HEK293 (cell line): Measurements from ENCODE around the gene PPP4C.

ENCODE experiments used
- CTCF ChIA-PET: fragments of 350-600 bp; formaldehyde crosslinking; extraction: SDS; loops from one replicate; lab custom pipeline; 2021; ENCODE audit warnings: antibody characterized with exemption; lab: Yijun Ruan, JAX
- POLR2A ChIA-PET: fragments of 300-600 bp; formaldehyde crosslinking; extraction: SDS; loops from one replicate; lab custom pipeline; 2020; ENCODE audit warnings: antibody characterized with exemption, inconsistent platforms; lab: Yijun Ruan, JAX
- H3K27ac ChIP-seq: fragments of 200-500 bp; sonication (Bioruptor generic); 2 replicates; pipeline ENCODE4 v1.5.1; 2014; ENCODE audit warnings: low read depth, low read length, control low read depth, inconsistent platforms; ENCODE audit errors: extremely low read depth
- H3K36me3 ChIP-seq, 2 experiments: fragments of 200-500 bp in 1 of 2; sonication (Bioruptor generic) in 1 of 2; 1 replicate in 1 of 2; 2 replicates in 1 of 2; pipeline ENCODE4 v1.5.1; 2014 to 2017; ENCODE audit warnings: inconsistent platforms in 2 of 2, low read length in 2 of 2; ENCODE audit not compliant: control insufficient read depth in 2 of 2, insufficient read depth in 1 of 2
- H3K4me1 ChIP-seq: fragments of 200-500 bp; sonication (Bioruptor generic); 2 replicates; pipeline ENCODE4 v1.5.1; 2014; ENCODE audit warnings: mild to moderate bottlenecking, low read length, inconsistent platforms; ENCODE audit not compliant: control insufficient read depth, insufficient read depth
- H3K4me3 ChIP-seq: 2 replicates; pipeline ENCODE4 v1.5.1; 2011; ENCODE audit warnings: low read depth, mild to moderate bottlenecking, control low read depth, low read length, moderate library complexity
- H3K9me3 ChIP-seq: fragments of 200-500 bp; sonication (Bioruptor generic); 2 replicates; pipeline ENCODE4 v1.5.1; 2014; ENCODE audit warnings: low read depth, low read length, inconsistent platforms; ENCODE audit not compliant: control insufficient read depth, insufficient read depth
- KLF1 ChIP-seq: fragments of 450-650 bp; formaldehyde crosslinking; IDR thresholded peaks from 2 replicates; pipeline ENCODE4 v1.5.1; 2016; ENCODE audit warnings: missing biosample characterization, missing genetic modification characterization
- KLF10 ChIP-seq: fragments of 450-650 bp; IDR thresholded peaks from 2 replicates; pipeline ENCODE4 v1.5.1; 2018; ENCODE audit warnings: missing biosample characterization, mild to moderate bottlenecking, missing genetic modification characterization
- KLF16 ChIP-seq: fragments of 450-650 bp; formaldehyde crosslinking; IDR thresholded peaks from 2 replicates; pipeline ENCODE4 v1.5.1; 2017; ENCODE audit warnings: missing biosample characterization, missing genetic modification characterization
- SP2 ChIP-seq: fragments of 450-650 bp; formaldehyde crosslinking; IDR thresholded peaks from 2 replicates; pipeline ENCODE4 v1.5.1; 2016; ENCODE audit warnings: missing biosample characterization, missing genetic modification characterization
- YY1 ChIP-seq: fragments of 450-650 bp; formaldehyde crosslinking; IDR thresholded peaks from 2 replicates; pipeline ENCODE4 v1.5.1; 2018; ENCODE audit warnings: missing biosample characterization, missing genetic modification characterization
- ZIC2 ChIP-seq: fragments of 450-650 bp; formaldehyde crosslinking; IDR thresholded peaks from 2 replicates; pipeline ENCODE4 v1.5.1; 2016; ENCODE audit warnings: missing biosample characterization, missing genetic modification characterization
- ZNF157 ChIP-seq: fragments of 450-650 bp; formaldehyde crosslinking; IDR thresholded peaks from 2 replicates; pipeline ENCODE4 v1.5.1; 2016; ENCODE audit warnings: missing biosample characterization, missing genetic modification characterization
- ZNF169 ChIP-seq: fragments of 450-650 bp; formaldehyde crosslinking; IDR thresholded peaks from 2 replicates; pipeline ENCODE4 v1.5.1; 2016; ENCODE audit warnings: missing biosample characterization, missing genetic modification characterization
- ZNF223 ChIP-seq: fragments of 450-650 bp; formaldehyde crosslinking; IDR thresholded peaks from 2 replicates; pipeline ENCODE4 v1.5.1; 2016; ENCODE audit warnings: missing biosample characterization, missing genetic modification characterization
- ZNF24 ChIP-seq: fragments of 450-650 bp; formaldehyde crosslinking; IDR thresholded peaks from 2 replicates; pipeline ENCODE4 v1.5.1; 2016; ENCODE audit warnings: missing biosample characterization, missing genetic modification characterization
- ZNF423 ChIP-seq: fragments of 450-650 bp; formaldehyde crosslinking; IDR thresholded peaks from 2 replicates; pipeline ENCODE4 v1.5.1; 2016; ENCODE audit warnings: missing biosample characterization, missing genetic modification characterization
- ZNF600 ChIP-seq: fragments of 450-650 bp; formaldehyde crosslinking; IDR thresholded peaks from 2 replicates; pipeline ENCODE4 v1.5.1; 2016; ENCODE audit warnings: missing biosample characterization, missing genetic modification characterization
- ZNF660 ChIP-seq: fragments of 450-650 bp; IDR thresholded peaks from 2 replicates; pipeline ENCODE4 v1.5.1; 2018; ENCODE audit warnings: missing biosample characterization, mild to moderate bottlenecking, missing genetic modification characterization
- ZNF701 ChIP-seq: fragments of 450-650 bp; formaldehyde crosslinking; IDR thresholded peaks from 2 replicates; pipeline ENCODE4 v1.5.1; 2016; ENCODE audit warnings: missing biosample characterization, missing genetic modification characterization
- TF ChIP-seq, protein P1 (sequence below): fragments of 450-650 bp; formaldehyde crosslinking; IDR thresholded peaks from 2 replicates; pipeline ENCODE4 v1.5.1; 2016; ENCODE audit warnings: missing biosample characterization, missing genetic modification characterization
- TF ChIP-seq, protein P2 (sequence below): fragments of 450-650 bp; formaldehyde crosslinking; IDR thresholded peaks from 2 replicates; pipeline ENCODE4 v1.5.1; 2016; ENCODE audit warnings: missing biosample characterization, missing genetic modification characterization
- TF ChIP-seq, protein P3 (sequence below): fragments of 450-650 bp; formaldehyde crosslinking; IDR thresholded peaks from 2 replicates; pipeline ENCODE4 v1.5.1; 2017; ENCODE audit warnings: missing biosample characterization, mild to moderate bottlenecking, missing genetic modification characterization, moderate library complexity
- TF ChIP-seq, protein P4 (sequence below): fragments of 450-650 bp; formaldehyde crosslinking; IDR thresholded peaks from 2 replicates; pipeline ENCODE4 v1.5.1; 2016; ENCODE audit warnings: missing biosample characterization, missing genetic modification characterization

Gene PPP4C

DNA sequence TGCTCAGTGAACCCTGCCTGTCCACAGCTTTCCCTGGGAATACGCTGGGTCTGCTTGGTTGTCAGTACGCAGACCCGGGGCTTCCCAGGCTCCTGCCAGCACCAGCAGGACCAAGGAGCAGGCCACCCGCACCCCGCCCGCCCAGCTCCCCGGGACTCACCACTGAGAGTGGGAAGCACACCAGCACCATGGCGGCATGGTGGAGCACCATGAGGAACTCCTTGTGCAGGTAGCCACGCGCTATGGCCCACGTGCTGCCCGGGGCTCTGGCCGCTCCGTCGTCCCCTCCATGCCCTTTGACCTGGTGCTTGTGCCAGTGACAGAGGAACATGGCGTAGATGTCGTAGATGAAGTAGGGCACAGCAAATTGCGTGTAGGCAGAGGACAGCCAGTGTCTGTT is 49.3 kb upstream of the PPP4C start:
- no peaks in the 10 kb centered on the region for H3K36me3 ChIP-seq
- no peak for TF ChIP-seq KLF16 (tag by site-specific recombination)
- no peak for TF ChIP-seq ZNF24 (tag by site-specific recombination)
- TF ChIP-seq KLF10 (tag by site-specific recombination): no peak
- no peak for TF ChIP-seq ZNF423
- TF ChIP-seq ZNF701: no peak
- TF ChIP-seq ZNF660 (tag by site-specific recombination): no peak
- CTCF ChIA-PET: interaction anchor here (0.6 kb wide), 1 partner anchor 178 kb away, joined by 3 read pairs; no protein-coding TSS in a partner anchor

DNA sequence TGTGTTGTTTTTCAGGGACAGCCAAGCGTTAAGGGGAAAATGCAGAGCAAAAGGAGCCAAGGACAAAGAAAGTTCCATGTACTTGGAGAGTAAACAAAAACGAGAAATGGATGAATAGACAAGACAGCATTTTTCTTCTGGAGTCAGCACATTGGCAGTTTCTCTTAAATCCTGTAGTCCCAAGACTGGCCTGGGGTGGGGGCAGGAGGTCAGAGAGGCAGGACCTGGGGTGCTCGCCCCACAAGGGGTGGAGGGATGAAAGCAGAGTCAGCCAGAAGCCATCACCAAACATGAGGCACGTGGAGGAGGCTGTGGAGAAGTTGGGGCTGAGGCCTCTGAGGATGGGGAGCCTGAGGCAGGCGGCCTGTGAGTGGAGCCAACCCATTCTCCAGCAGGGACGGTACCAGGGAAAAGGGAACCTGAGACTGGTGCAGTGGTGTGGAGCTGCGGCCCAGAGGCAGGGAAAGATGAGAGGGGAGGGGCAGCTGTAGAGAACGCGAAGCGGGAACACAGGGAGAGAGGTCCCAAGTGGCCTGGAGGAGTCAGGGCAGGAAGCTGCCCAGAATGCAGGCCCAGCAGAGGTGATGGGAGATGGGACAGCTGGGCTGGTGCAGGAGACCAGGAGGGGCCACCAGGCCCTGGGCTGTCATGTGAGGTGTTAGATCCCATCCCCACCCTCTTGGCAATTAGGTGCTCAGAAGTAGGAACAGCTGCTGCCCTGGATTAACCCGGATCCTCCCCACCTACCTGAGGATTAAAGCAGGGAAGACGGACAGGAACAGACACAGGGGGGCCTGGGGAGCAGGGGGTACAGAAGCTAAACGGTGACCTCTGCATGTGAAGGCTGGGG is 48.0 kb upstream of the PPP4C start:
- Histone ChIP-seq H3K36me3 (no peaks in the 10 kb centered on the region), H3K4me3 (no peak overlapping the region), H3K27ac (no peak overlapping the region), H3K4me1 (no peaks in the 10 kb centered on the region), H3K9me3 (no peaks in the 10 kb centered on the region)
- CTCF ChIA-PET: interaction anchor here (0.5 to 0.6 kb wide), 3 partner anchors 185 to 337 kb away, joined by 3 to 4 read pairs (median 3); no protein-coding TSS in a partner anchor
- POLR2A ChIA-PET: interaction anchor here (0.6 kb wide), 1 partner anchor 502 kb away, joined by 3 read pairs; no protein-coding TSS in a partner anchor
- TF ChIP-seq, protein P1, sequence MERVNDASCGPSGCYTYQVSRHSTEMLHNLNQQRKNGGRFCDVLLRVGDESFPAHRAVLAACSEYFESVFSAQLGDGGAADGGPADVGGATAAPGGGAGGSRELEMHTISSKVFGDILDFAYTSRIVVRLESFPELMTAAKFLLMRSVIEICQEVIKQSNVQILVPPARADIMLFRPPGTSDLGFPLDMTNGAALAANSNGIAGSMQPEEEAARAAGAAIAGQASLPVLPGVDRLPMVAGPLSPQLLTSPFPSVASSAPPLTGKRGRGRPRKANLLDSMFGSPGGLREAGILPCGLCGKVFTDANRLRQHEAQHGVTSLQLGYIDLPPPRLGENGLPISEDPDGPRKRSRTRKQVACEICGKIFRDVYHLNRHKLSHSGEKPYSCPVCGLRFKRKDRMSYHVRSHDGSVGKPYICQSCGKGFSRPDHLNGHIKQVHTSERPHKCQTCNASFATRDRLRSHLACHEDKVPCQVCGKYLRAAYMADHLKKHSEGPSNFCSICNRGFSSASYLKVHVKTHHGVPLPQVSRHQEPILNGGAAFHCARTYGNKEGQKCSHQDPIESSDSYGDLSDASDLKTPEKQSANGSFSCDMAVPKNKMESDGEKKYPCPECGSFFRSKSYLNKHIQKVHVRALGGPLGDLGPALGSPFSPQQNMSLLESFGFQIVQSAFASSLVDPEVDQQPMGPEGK (tag by site-specific recombination): peak; percentile 18; the same call in 1 of the 2 replicates
- TF ChIP-seq, protein P2, sequence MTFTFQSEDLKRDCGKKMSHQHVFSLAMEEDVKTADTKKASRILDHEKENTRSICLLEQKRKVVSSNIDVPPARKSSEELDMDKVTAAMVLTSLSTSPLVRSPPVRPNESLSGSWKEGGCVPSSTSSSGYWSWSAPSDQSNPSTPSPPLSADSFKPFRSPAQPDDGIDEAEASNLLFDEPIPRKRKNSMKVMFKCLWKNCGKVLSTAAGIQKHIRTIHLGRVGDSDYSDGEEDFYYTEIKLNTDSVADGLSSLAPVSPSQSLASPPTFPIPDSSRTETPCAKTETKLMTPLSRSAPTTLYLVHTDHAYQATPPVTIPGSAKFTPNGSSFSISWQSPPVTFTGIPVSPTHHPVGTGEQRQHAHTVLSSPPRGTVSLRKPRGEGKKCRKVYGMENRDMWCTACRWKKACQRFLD (tag by site-specific recombination): no peak
- TF ChIP-seq SP2 (tag by site-specific recombination) (peak; percentile 13; the same call in 1 of the 2 replicates), YY1 (tag by site-specific recombination) (no peak), ZNF600 (tag by site-specific recombination) (0 out of 2 replicates have a peak, but pooled peaks have one; percentile 38), KLF1 (peak; percentile 75), ZNF169 (no peak), ZNF223 (tag by site-specific recombination) (no peak), ZIC2 (tag by site-specific recombination) (no peak), ZNF157 (no peak)
- TF ChIP-seq, protein P3, sequence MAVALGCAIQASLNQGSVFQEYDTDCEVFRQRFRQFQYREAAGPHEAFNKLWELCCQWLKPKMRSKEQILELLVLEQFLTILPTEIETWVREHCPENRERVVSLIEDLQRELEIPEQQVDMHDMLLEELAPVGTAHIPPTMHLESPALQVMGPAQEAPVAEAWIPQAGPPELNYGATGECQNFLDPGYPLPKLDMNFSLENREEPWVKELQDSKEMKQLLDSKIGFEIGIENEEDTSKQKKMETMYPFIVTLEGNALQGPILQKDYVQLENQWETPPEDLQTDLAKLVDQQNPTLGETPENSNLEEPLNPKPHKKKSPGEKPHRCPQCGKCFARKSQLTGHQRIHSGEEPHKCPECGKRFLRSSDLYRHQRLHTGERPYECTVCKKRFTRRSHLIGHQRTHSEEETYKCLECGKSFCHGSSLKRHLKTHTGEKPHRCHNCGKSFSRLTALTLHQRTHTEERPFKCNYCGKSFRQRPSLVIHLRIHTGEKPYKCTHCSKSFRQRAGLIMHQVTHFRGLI (tag by site-specific recombination): no peak
- TF ChIP-seq, protein P4, sequence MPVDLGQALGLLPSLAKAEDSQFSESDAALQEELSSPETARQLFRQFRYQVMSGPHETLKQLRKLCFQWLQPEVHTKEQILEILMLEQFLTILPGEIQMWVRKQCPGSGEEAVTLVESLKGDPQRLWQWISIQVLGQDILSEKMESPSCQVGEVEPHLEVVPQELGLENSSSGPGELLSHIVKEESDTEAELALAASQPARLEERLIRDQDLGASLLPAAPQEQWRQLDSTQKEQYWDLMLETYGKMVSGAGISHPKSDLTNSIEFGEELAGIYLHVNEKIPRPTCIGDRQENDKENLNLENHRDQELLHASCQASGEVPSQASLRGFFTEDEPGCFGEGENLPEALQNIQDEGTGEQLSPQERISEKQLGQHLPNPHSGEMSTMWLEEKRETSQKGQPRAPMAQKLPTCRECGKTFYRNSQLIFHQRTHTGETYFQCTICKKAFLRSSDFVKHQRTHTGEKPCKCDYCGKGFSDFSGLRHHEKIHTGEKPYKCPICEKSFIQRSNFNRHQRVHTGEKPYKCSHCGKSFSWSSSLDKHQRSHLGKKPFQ: no peak
- TF ChIP-seq, all 188 proteins: peak for 4

More for the DNA sequence above, 49.3 kb upstream of the PPP4C start:
- POLR2A ChIA-PET: no interaction called here
- no peak overlapping the region for H3K27ac ChIP-seq
- no peaks in the 10 kb centered on the region for H3K4me1 ChIP-seq
- H3K4me3 ChIP-seq: no peak overlapping the region
- no peaks in the 10 kb centered on the region for H3K9me3 ChIP-seq
